HUES6 (cell line): ENCODE results near the gene ZNF683.

Experiments
- H3K27ac ChIP-seq: 2 replicates; pipeline ENCODE4 v1.7.0; 2013; ENCODE audit warnings: low read depth, mild to moderate bottlenecking, low read length, inconsistent platforms
- H3K27me3 ChIP-seq: 2 replicates; pipeline ENCODE4 v1.6.1; 2013; ENCODE audit warnings: low read length; ENCODE audit not compliant: control insufficient read depth, insufficient read depth
- H3K36me3 ChIP-seq: 2 replicates; pipeline ENCODE4 v1.6.1; 2013; ENCODE audit warnings: low read length; ENCODE audit not compliant: control insufficient read depth, insufficient read depth
- H3K4me1 ChIP-seq: 2 replicates; pipeline ENCODE4 v1.6.1; 2013; ENCODE audit warnings: low read length; ENCODE audit not compliant: control insufficient read depth, insufficient read depth
- H3K4me3 ChIP-seq: 2 replicates; pipeline ENCODE4 v1.5.1; 2013; ENCODE audit warnings: low read depth, low read length
- H3K9ac ChIP-seq: one replicate; pipeline ENCODE4 v1.6.1; 2013; ENCODE audit warnings: mild to moderate bottlenecking, low read length
- H3K9me3 ChIP-seq: 2 replicates; pipeline ENCODE4 v1.6.1; 2013; ENCODE audit warnings: low read depth, low read length; ENCODE audit not compliant: control insufficient read depth, insufficient read depth

Gene ZNF683

DNA sequence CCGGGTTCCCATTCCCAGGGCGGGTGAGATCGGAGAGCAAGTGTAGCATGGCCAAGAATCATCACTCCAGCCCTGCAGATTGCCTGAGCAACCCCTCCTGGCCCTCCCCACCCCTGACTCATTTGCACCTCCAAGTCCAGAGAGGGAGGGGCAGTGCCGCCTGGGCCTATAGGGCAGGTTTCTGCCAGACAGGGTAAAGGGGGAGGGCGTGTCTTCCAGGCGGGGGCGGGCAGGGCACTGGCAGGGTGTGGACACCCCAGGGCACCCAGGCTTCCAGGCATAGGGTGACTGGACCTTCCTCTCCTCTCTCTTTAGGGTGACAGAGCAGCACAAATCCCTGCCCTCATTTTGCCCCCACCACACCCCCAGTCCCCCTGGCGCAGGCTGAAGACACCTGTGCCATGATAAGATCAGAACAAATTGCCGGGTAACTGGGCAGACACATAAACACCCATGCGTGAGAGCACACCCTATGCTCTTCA lies 15.4 kb downstream of the ZNF683 start:
- Histone ChIP-seq H3K27me3 (peaks cover 37% of the 10 kb centered on the region), H3K27ac (no peak overlapping the region), H3K9me3 (no peaks in the 10 kb centered on the region), H3K9ac (no peak overlapping the region), H3K36me3 (no peaks in the 10 kb centered on the region), H3K4me3 (no peak overlapping the region), H3K4me1 (peaks cover 37% of the 10 kb centered on the region)

DNA sequence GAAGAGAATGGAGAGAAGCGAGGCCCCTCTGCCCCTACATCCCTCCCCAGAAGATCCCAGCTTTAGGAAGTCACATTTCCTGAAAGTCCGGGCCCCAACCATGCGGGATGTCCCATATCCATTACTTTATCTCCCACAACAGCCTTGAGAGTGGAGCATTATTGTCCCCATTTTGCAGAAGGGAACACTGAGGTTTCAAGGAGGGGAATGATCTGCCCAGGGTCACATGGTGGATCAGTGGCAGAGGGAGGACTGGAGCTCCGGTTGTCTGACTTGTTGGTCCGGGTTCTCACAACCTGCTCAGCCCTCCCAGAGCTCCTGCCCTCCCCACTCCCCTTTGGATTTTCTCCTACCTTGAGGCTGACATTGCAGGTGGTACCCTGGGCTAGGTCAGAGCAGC lies 16.4 kb downstream of the ZNF683 start:
- Histone ChIP-seq H3K27ac (no peak overlapping the region), H3K36me3 (no peaks in the 10 kb centered on the region), H3K27me3 (peaks cover 27% of the 10 kb centered on the region), H3K4me3 (no peak overlapping the region), H3K9me3 (no peaks in the 10 kb centered on the region), H3K9ac (no peak overlapping the region), H3K4me1 (peaks cover 44% of the 10 kb centered on the region)

DNA sequence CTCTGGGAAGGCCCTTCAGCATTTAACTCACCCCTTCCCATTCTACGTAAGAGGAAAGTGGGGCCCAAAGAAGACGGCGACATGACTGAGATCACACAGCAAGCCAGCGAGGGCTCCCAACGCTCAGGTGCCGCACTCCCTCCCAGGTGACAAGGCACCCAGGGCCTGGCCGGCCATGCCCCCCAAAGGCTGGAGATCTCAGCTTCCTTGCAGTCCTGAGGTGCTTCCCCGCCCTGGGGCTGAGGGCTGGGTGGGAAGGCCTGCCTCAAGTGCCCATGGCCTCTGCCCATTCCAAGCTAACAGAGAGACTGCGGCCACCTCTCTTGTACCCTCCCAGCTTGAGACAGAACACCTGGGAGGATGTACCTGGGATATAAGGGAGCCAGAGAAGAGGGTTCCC lies 17.6 kb downstream of the ZNF683 start:
- Histone ChIP-seq H3K9ac (no peak overlapping the region), H3K4me3 (no peak overlapping the region), H3K9me3 (no peaks in the 10 kb centered on the region), H3K27ac (no peak overlapping the region), H3K27me3 (peaks cover 15% of the 10 kb centered on the region), H3K36me3 (no peaks in the 10 kb centered on the region), H3K4me1 (peaks cover 49% of the 10 kb centered on the region)

GRCh38 chr1:26353976-26354820 lies 18.4 kb downstream of the ZNF683 start, which contains the start of gene CRYBG2:
Gene CRYBG2, minus strand, starts transcription at chr1:26354130. Its CDS starts 7,473 bp downstream, at chr1:26346657.
- H3K36me3 ChIP-seq: no peaks in the 10 kb centered on the region
- H3K4me1 ChIP-seq: peaks cover 51% of the 10 kb centered on the region
- H3K27ac ChIP-seq: no peak within 1 kb of the TSS
- peaks cover 7% of the 10 kb centered on the region for H3K27me3 ChIP-seq
- no peak within 1 kb of the TSS for H3K9ac ChIP-seq
- no peaks in the 10 kb centered on the region for H3K9me3 ChIP-seq
- no peak within 1 kb of the TSS for H3K4me3 ChIP-seq

- Histone ChIP-seq H3K4me1 (peaks cover 44% of the 10 kb centered on the region), H3K9me3 (no peaks in the 10 kb centered on the region), H3K27me3 (no peaks in the 10 kb centered on the region), H3K4me3 (no peak overlapping the region), H3K27ac (no peak overlapping the region), H3K9ac (no peak overlapping the region), H3K36me3 (no peaks in the 10 kb centered on the region)
These were observed 19.2 kb downstream of the ZNF683 start for GRCh38 chr1:26353210-26353859.

GRCh38 chr1:26352338-26352679 lies 20.2 kb downstream of the ZNF683 start:
- Histone ChIP-seq H3K36me3 (no peaks in the 10 kb centered on the region), H3K27me3 (no peaks in the 10 kb centered on the region), H3K4me1 (peaks cover 44% of the 10 kb centered on the region), H3K27ac (no peak overlapping the region), H3K9me3 (no peaks in the 10 kb centered on the region), H3K4me3 (no peak overlapping the region), H3K9ac (peak overlapping the region; percentile 5)

GRCh38 chr1:26351590-26352337 lies 20.8 kb downstream of the ZNF683 start:
- H3K9me3 ChIP-seq: no peaks in the 10 kb centered on the region
- peak overlapping the region; percentile 64; the same call in 1 of the 2 replicates for H3K27ac ChIP-seq
- H3K4me3 ChIP-seq: no peak overlapping the region
- H3K36me3 ChIP-seq: no peaks in the 10 kb centered on the region
- H3K4me1 ChIP-seq: peaks cover 41% of the 10 kb centered on the region
- peak overlapping the region; percentile 69 for H3K9ac ChIP-seq
- no peaks in the 10 kb centered on the region for H3K27me3 ChIP-seq

DNA sequence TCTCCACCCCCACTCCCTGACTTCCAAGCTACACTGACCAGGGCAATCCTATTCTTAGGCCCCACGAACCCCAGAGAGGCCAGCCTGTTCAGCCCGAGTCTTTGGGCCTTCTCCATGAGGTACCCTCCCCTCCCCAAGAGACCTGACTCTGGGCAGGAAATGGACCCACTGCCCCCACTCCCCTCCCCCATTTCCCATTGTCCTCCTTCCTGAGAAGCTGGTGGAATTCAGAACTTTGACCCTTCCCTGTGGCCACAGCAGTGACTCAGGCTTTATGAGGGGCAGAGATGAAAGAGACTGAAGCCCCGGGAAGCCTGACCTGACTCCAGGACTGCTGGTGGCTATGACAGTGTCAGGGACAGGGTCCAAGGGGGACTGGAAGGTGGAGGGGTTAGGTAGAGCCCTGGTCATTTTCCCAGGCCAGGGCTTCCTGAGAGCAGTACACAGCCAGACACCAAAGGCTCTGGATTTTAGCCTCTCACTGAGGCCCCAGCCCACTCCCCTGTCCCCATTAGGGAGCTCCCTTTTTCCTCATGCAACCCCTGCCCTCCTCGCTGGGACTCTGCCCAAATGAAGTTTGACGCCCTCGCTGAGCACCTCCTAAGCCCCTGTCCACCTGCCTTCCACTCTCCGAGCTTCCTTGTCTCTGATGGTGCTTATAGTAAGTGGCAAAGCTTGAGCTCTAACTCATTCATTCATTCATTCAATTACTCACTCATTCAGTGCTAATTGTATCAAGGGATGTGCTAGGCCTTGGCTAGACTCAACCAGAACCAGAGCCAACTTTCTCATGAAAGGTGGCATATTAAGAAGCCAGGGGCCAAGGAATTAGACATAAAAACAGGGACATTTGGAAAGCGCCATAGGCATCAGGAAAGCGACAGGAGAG lies 21.6 kb downstream of the ZNF683 start:
- Histone ChIP-seq H3K9me3 (no peaks in the 10 kb centered on the region), H3K9ac (peak overlapping the region; percentile 69), H3K4me3 (no peak overlapping the region; the same call in 1 of the 2 replicates), H3K4me1 (peaks cover 36% of the 10 kb centered on the region; the same call in 1 of the 2 replicates), H3K27ac (peak overlapping the region; percentile 64), H3K27me3 (no peaks in the 10 kb centered on the region), H3K36me3 (no peaks in the 10 kb centered on the region)

DNA sequence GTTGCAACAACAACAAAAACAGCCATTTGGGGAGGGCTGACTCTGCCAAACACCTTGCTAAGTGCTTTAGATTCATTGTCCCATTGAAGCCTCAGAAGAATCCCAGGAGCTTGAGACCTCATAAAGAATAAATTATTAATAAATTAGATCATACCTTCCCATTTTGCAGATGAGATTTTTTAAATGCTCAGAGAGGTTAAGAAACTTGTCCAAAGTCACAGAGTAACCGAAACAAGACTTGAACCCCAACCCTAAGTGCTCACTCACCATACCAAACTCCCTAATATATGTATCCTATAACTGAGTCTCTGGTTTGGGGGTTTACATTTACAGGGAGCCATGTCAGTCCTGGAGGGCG lies 22.2 kb downstream of the ZNF683 start:
- H3K27ac ChIP-seq: peak overlapping the region; percentile 64; the same call in 1 of the 2 replicates
- peak overlapping the region; percentile 69 for H3K9ac ChIP-seq
- H3K36me3 ChIP-seq: no peaks in the 10 kb centered on the region
- H3K27me3 ChIP-seq: no peaks in the 10 kb centered on the region
- H3K9me3 ChIP-seq: no peaks in the 10 kb centered on the region
- no peak overlapping the region for H3K4me3 ChIP-seq
- H3K4me1 ChIP-seq: peaks cover 36% of the 10 kb centered on the region; the same call in 1 of the 2 replicates

GRCh38 chr1:26349877-26350244 lies 22.7 kb downstream of the ZNF683 start:
- Histone ChIP-seq H3K9ac (no peak overlapping the region), H3K36me3 (no peaks in the 10 kb centered on the region), H3K4me3 (no peak overlapping the region), H3K27ac (peak overlapping the region; percentile 64; the same call in 1 of the 2 replicates), H3K4me1 (peaks cover 36% of the 10 kb centered on the region; the same call in 1 of the 2 replicates), H3K27me3 (no peaks in the 10 kb centered on the region), H3K9me3 (no peaks in the 10 kb centered on the region)
